Measurements from ENCODE around the gene OR51D1.

- TF ChIP-seq POLR2A (IDR thresholded peaks at IDR 0.05) (no peak), CTCF (IDR thresholded peaks at IDR 0.05) (no peak)
Measured at GRCh38 chr11:4677948-4678347, 40.7 kb downstream of the OR51D1 start.

Measured in transverse colon (tissue), 3 donors.